HG03460 (cell line): ENCODE data around the gene RALGAPA1.

Experiments used
- ATAC-seq: cut with Tn5 transposase; IDR thresholded peaks from one replicate; pipeline ENCODE4 v1.9.1; 2021; ENCODE audit not compliant: unreplicated experiment

Gene RALGAPA1

GRCh38 chr14:35499180-35499579 lies 309.9 kb downstream of the RALGAPA1 start:
- no peak for ATAC-seq

- no peak for ATAC-seq
These were observed 313.8 kb downstream of the RALGAPA1 start for GRCh38 chr14:35495278-35495677.

- ATAC-seq = no peak
These were observed 316.5 kb downstream of the RALGAPA1 start for GRCh38 chr14:35492569-35493014.
